Endodermal cell (in vitro differentiated cells): ENCODE data around the gene NLK. TPM values are rescaled to one million over a fixed set of nuclear protein-coding genes. Genes with fewer than 3 reads are reported as not detected.

Experiments
- DNase-seq: peaks from one replicate; pipeline ENCODE4 v3.0.0-alpha.2; 2017
- H3K27ac ChIP-seq: 2 replicates; pipeline ENCODE4 v1.5.1; 2013; ENCODE audit warnings: mild to moderate bottlenecking, low read depth, low read length, moderate library complexity
- H3K27me3 ChIP-seq: 2 replicates; pipeline ENCODE4 v1.6.1; 2013; ENCODE audit warnings: mild to moderate bottlenecking, low read length, moderate library complexity; ENCODE audit not compliant: insufficient read depth, control insufficient read depth, poor library complexity, severe bottlenecking
- H3K36me3 ChIP-seq: 2 replicates; pipeline ENCODE4 v1.7.0; 2013; ENCODE audit warnings: mild to moderate bottlenecking, low read length, moderate library complexity; ENCODE audit not compliant: control insufficient read depth, insufficient read depth
- H3K4me1 ChIP-seq: one replicate; pipeline ENCODE4 v1.7.0; 2013; ENCODE audit warnings: low read length; ENCODE audit not compliant: control insufficient read depth, insufficient read depth
- H3K4me3 ChIP-seq: 2 replicates; pipeline ENCODE4 v1.5.1; 2013; ENCODE audit warnings: mild to moderate bottlenecking, low read length, moderate library complexity
- H3K9ac ChIP-seq: 2 replicates; pipeline ENCODE4 v1.6.1; 2013; ENCODE audit warnings: mild to moderate bottlenecking, low read length, moderate library complexity; ENCODE audit not compliant: poor library complexity, severe bottlenecking; ENCODE audit errors: extremely low read depth
- H3K9me3 ChIP-seq: 2 replicates; pipeline ENCODE4 v1.6.1; 2013; ENCODE audit warnings: mild to moderate bottlenecking, low read length, moderate library complexity; ENCODE audit not compliant: control insufficient read depth
- H3K27ac Mint-ChIP-seq: 2 replicates; pipeline ENCODE4 v1.8.0; 2020; ENCODE audit warnings: mixed read lengths
- H3K27me3 Mint-ChIP-seq: 2 replicates; pipeline ENCODE4 v1.8.0; 2021; ENCODE audit warnings: mild to moderate bottlenecking, mixed read lengths; ENCODE audit not compliant: insufficient read depth
- H3K36me3 Mint-ChIP-seq: 2 replicates; pipeline ENCODE4 v1.8.0; 2020; ENCODE audit warnings: low read depth, mixed read lengths
- H3K4me1 Mint-ChIP-seq: 2 replicates; pipeline ENCODE4 v1.8.0; 2020; ENCODE audit warnings: mixed read lengths
- H3K4me3 Mint-ChIP-seq: 2 replicates; pipeline ENCODE4 v1.8.0; 2020; ENCODE audit warnings: mild to moderate bottlenecking, moderate library complexity, mixed read lengths
- H3K9me3 Mint-ChIP-seq: 2 replicates; pipeline ENCODE4 v1.8.0; 2020; ENCODE audit warnings: mild to moderate bottlenecking, mixed read lengths
- WGBS, 2 experiments: methylation state at CpG; one replicate each; pipeline versions ENCODE4 v1.1.5 to v1.1.7; 2013; ENCODE audit warnings: missing lambda C conversion rate in 2 of 2, mixed read lengths in 1 of 2; ENCODE audit not compliant: insufficient coverage in 1 of 2, insufficient read length in 1 of 2; 5-methylcytosine and 5-hydroxymethylcytosine counted together
- total RNA-seq, 2 donors: library from RNA; stranded (reverse); fragmentation: NEBNext Ultra II Directional in 1 of 2; extraction: Animal tissue kit (Norgen Biotek cat#: 25700) in 1 of 2; gene quantifications; 2 replicates in 1 of 2; 3 replicates in 1 of 2; pipeline ENCODE4 v1.2.1, GENCODE V29; 2021
- TF ChIP-seq, protein P1 (sequence below): fragments of 200-600 bp; sonication (generic); conservative IDR thresholded peaks from 2 replicates; pipeline ENCODE4 v1.5.0; 2021; ENCODE audit warnings: antibody characterized with exemption, mild to moderate bottlenecking

The NLK gene
- total RNA-seq, 2 donors from 2014 or later: 49.2 to 50.3 TPM

DNA sequence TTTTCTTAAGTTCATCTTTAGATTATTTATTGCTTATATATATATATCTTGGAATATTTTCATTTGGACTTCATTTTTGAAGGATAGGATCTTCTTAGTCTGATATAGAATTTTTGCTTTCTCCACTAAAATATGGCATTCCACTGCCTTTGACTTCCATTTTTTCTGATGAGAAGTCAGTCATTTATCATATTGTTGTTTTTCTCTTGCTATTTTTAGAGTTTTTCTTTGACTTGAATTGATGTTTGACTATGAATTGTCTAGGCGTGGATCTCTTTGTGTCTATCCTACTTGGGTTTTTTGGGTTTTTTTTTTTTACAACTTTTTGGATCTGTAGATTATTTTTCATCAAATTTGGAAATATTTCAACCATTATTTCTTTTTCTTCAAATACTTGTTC, 67.7 kb downstream of the NLK start:
- Histone ChIP-seq H3K27me3 (no peaks in the 10 kb centered on the region), H3K4me1 (peaks cover 3% of the 10 kb centered on the region), H3K4me3 (no peak overlapping the region), H3K9ac (no peak overlapping the region), H3K27ac (no peak overlapping the region), H3K36me3 (no peaks in the 10 kb centered on the region), H3K9me3 (peaks cover 4% of the 10 kb centered on the region)
- Mint-ChIP-seq H3K27ac (no peak overlapping the region), H3K9me3 (peaks cover 4% of the 10 kb centered on the region), H3K4me3 (no peak overlapping the region), H3K4me1 (peaks cover 37% of the 10 kb centered on the region), H3K27me3 (no peaks in the 10 kb centered on the region), H3K36me3 (peaks cover 14% of the 10 kb centered on the region)
- 100% methylated on average over 1 of the region's 1 CpG; no CpG with 5 or more reads in 1 of the 2 experiments for WGBS, 2 experiments
- TF ChIP-seq, protein P1, sequence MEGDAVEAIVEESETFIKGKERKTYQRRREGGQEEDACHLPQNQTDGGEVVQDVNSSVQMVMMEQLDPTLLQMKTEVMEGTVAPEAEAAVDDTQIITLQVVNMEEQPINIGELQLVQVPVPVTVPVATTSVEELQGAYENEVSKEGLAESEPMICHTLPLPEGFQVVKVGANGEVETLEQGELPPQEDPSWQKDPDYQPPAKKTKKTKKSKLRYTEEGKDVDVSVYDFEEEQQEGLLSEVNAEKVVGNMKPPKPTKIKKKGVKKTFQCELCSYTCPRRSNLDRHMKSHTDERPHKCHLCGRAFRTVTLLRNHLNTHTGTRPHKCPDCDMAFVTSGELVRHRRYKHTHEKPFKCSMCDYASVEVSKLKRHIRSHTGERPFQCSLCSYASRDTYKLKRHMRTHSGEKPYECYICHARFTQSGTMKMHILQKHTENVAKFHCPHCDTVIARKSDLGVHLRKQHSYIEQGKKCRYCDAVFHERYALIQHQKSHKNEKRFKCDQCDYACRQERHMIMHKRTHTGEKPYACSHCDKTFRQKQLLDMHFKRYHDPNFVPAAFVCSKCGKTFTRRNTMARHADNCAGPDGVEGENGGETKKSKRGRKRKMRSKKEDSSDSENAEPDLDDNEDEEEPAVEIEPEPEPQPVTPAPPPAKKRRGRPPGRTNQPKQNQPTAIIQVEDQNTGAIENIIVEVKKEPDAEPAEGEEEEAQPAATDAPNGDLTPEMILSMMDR: no peak
- no peak for DNase-seq

DNA sequence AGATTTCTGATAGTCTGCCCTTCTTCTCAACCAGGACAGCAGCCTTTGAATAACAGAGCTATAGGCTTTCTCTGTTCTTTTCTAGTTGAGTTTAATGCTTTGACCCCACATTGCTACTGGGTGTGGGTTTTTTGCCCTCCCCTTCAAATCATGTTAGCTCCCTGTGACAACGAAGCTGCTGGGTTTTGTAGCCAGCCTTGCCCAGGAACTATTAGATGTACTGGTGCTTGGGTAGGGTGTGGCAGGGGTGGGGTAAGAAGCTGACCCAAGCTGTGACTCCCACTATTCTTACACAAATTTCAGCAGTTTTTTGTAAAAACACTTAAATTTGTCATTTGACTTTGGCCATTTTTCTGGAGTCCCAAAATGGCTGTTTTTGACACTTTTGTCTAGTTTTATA, 69.7 kb downstream of the NLK start:
- H3K4me3 Mint-ChIP-seq: no peak overlapping the region
- no peak for DNase-seq
- H3K36me3 Mint-ChIP-seq: peaks cover 14% of the 10 kb centered on the region
- no CpG with 5 or more reads among the region's 1 CpG for WGBS, 2 experiments
- Histone ChIP-seq H3K9ac (no peak overlapping the region), H3K4me3 (no peak overlapping the region), H3K9me3 (peaks cover 4% of the 10 kb centered on the region), H3K27me3 (no peaks in the 10 kb centered on the region), H3K36me3 (no peaks in the 10 kb centered on the region), H3K4me1 (no peaks in the 10 kb centered on the region), H3K27ac (no peak overlapping the region)
- TF ChIP-seq, protein P1: no peak
- peak overlapping the region; percentile 53 for H3K27ac Mint-ChIP-seq
- H3K27me3 Mint-ChIP-seq: no peaks in the 10 kb centered on the region
- peaks cover 41% of the 10 kb centered on the region for H3K4me1 Mint-ChIP-seq
- H3K9me3 Mint-ChIP-seq: peaks cover 4% of the 10 kb centered on the region

DNA sequence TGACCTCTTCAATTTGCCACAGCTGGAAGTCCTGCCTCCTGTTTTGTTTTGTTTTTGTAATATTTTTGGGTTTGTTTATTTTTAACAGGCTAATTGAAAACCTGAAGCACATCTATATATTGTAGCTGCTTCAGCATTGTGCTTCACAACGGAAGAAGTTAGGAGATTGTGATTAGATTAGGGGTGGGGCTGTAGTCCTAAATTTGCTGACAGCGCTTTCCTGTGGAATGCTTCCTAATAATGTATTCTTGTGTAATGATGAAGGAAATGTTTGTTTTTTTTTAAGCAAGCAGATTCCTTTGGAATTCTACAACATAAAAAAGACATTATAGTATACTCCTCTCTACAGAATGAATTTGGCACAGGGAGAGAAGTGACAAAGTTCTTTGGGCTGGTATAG, 70.1 kb downstream of the NLK start:
- DNase-seq: no peak
- Histone ChIP-seq H3K27me3 (no peaks in the 10 kb centered on the region), H3K4me3 (no peak overlapping the region), H3K4me1 (no peaks in the 10 kb centered on the region), H3K36me3 (no peaks in the 10 kb centered on the region), H3K9me3 (peaks cover 4% of the 10 kb centered on the region), H3K27ac (no peak overlapping the region), H3K9ac (no peak overlapping the region)
- Mint-ChIP-seq H3K9me3 (peaks cover 4% of the 10 kb centered on the region), H3K27ac (no peak overlapping the region), H3K27me3 (no peaks in the 10 kb centered on the region), H3K4me1 (peaks cover 43% of the 10 kb centered on the region), H3K36me3 (peaks cover 14% of the 10 kb centered on the region), H3K4me3 (no peak overlapping the region)
- WGBS, 2 experiments: 89 to 100% methylated on average over 1 to 2 of the region's 2 CpGs
- TF ChIP-seq, protein P1: no peak
